ENCODE data around the gene TAF15.

The TAF15 gene

DNA sequence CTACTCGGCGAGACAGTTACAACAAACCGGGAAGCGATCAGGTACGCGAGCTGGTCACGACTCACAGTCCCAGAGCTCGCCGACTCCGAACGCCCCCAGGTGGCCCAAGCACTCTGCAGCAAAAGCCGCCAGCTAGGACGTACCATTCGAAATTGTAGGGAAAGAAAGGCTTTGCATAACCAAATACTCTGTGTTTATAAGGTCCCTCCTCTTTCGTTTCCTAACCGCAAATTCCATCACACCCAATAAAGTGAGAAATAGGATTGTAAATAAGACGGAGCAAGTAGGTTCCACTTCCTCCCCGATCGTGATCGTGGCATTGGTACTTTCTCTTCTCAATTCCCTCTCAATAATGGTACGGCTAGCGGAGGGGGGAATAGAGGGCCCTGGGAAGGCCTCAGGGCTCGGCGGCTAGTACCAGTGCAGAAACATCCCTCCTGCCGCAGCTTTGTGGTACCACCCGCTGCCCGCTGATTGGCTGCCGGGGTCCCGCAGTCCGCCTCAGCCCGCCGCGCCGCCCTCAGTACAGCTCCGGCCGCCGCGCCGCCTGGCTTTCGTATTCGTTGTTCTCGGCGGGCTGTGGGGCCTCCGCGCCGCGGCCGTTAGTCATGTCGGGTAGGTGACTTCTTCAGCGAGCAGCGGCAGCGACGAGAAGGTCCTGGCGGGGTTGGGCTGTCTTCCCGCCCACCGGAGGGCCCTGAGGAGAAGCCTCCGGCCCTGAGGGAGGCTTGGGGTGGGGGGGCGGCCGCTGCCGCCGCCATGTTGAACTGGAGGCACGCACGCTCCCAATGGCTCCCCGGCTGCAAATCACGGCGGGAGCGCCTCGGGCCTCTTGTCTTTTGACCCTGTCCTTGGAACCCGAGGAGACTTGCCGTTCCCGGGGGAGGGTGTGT, at the start of gene TAF15:
Gene TAF15 (plus strand): TSS at position 523 of the 893 bp plus-strand sequence. CDS start 86 bp downstream, at position 609.
- Histone ChIP-seq H3K36me3 (ENCODE audit: insufficient read depth, low read length) (peaks cover 34% of the 10 kb centered on the region), H3K9ac (ENCODE audit: insufficient read length) (peak within 1 kb of the TSS; percentile 98), H3K27ac (peak within 1 kb of the TSS; percentile 98), H3K9me3 (ENCODE audit: low read depth, low read length) (no peaks in the 10 kb centered on the region), H3K4me3 (peak within 1 kb of the TSS; percentile 94)
- no peak for TF ChIP-seq EZH2 (IDR thresholded peaks at IDR 0.05)
- peak; percentile 99 for TF ChIP-seq POLR2AphosphoS5 (IDR thresholded peaks at IDR 0.05; ENCODE audit: borderline replicate concordance, low read depth, low read length)
- TF ChIP-seq FOXP2 (optimal IDR thresholded peaks at IDR 0.05; ENCODE audit: control extremely low read depth, extremely low read length, insufficient read depth) = peak; percentile 72
- DNase-seq (ENCODE audit: low read depth, low spot score) = peak; percentile 97

DNA sequence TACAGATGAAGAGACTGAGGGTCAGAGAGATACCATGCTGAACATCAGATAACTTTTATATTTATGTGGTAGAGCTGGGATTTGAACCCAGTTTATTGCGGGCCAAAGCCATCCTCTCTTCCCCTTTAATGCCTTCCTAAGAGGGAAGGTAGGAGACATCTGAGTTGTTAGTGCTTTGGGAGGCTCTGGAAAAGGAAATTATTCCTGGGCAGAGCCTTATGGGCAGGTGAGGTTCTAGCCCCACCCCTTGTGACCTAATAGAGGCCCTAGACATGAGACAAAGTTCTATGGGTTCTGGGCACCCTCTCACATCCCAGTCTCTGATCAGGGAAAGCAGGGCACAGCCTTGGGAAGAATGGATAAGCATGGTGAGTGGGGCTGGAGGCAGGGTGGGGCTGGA, 48.7 kb upstream of the TAF15 start, which contains the start of gene C17orf50:
Gene C17orf50 (plus strand): TSS at position 301 of the 400 bp plus-strand sequence. CDS start 55 bp downstream, at position 356.
- H3K9me3 ChIP-seq (ENCODE audit: low read depth, low read length) = no peaks in the 10 kb centered on the region
- TF ChIP-seq POLR2AphosphoS5 (IDR thresholded peaks at IDR 0.05; ENCODE audit: borderline replicate concordance, low read depth, low read length) (no peak), FOXP2 (optimal IDR thresholded peaks at IDR 0.05; ENCODE audit: control extremely low read depth, extremely low read length, insufficient read depth) (no peak), EZH2 (IDR thresholded peaks at IDR 0.05) (no peak)
- no peak within 1 kb of the TSS for H3K9ac ChIP-seq (ENCODE audit: insufficient read length)
- H3K4me3 ChIP-seq = no peak within 1 kb of the TSS
- no peak within 1 kb of the TSS for H3K27ac ChIP-seq
- H3K36me3 ChIP-seq (ENCODE audit: insufficient read depth, low read length) = no peaks in the 10 kb centered on the region
- no peak for DNase-seq (ENCODE audit: low read depth, low spot score)

DNA sequence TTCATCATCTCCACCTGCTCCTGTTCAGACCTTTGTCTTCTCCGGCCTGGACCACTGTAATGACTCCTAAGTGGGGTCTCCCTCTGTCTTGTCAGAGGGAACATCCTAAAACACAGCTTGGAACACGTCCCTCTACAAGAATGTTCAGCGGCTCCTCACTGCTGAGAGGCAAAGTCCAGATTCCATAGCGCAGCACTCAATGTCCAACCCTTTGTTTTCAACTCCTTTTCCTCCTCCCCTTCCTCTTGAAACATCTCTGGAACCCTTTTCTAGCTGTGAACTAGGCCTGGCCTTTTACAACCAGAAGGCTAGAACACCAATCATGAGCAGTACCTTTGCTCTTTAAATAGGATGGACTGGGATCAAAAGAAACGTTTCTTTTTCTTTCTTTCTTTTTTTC, 47.7 kb upstream of the TAF15 start:
- Histone ChIP-seq H3K9ac (ENCODE audit: insufficient read length) (no peak overlapping the region), H3K36me3 (ENCODE audit: insufficient read depth, low read length) (no peaks in the 10 kb centered on the region), H3K4me3 (no peak overlapping the region), H3K9me3 (ENCODE audit: low read depth, low read length) (no peaks in the 10 kb centered on the region), H3K27ac (no peak overlapping the region)
- TF ChIP-seq POLR2AphosphoS5 (IDR thresholded peaks at IDR 0.05; ENCODE audit: borderline replicate concordance, low read depth, low read length) (no peak), FOXP2 (optimal IDR thresholded peaks at IDR 0.05; ENCODE audit: control extremely low read depth, extremely low read length, insufficient read depth) (no peak), EZH2 (IDR thresholded peaks at IDR 0.05) (no peak)
- DNase-seq (ENCODE audit: low read depth, low spot score) = no peak

GRCh38 chr17:35763767-35764122, 45.5 kb upstream of the TAF15 start:
- H3K9me3 ChIP-seq (ENCODE audit: low read depth, low read length) = no peaks in the 10 kb centered on the region
- no peak for DNase-seq (ENCODE audit: low read depth, low spot score)
- TF ChIP-seq POLR2AphosphoS5 (IDR thresholded peaks at IDR 0.05; ENCODE audit: borderline replicate concordance, low read depth, low read length) (no peak), EZH2 (IDR thresholded peaks at IDR 0.05) (no peak), FOXP2 (optimal IDR thresholded peaks at IDR 0.05; ENCODE audit: control extremely low read depth, extremely low read length, insufficient read depth) (no peak)
- H3K4me3 ChIP-seq = peak overlapping the region; percentile 79
- H3K27ac ChIP-seq = no peak overlapping the region
- H3K9ac ChIP-seq (ENCODE audit: insufficient read length) = no peak overlapping the region
- H3K36me3 ChIP-seq (ENCODE audit: insufficient read depth, low read length) = no peaks in the 10 kb centered on the region

DNA sequence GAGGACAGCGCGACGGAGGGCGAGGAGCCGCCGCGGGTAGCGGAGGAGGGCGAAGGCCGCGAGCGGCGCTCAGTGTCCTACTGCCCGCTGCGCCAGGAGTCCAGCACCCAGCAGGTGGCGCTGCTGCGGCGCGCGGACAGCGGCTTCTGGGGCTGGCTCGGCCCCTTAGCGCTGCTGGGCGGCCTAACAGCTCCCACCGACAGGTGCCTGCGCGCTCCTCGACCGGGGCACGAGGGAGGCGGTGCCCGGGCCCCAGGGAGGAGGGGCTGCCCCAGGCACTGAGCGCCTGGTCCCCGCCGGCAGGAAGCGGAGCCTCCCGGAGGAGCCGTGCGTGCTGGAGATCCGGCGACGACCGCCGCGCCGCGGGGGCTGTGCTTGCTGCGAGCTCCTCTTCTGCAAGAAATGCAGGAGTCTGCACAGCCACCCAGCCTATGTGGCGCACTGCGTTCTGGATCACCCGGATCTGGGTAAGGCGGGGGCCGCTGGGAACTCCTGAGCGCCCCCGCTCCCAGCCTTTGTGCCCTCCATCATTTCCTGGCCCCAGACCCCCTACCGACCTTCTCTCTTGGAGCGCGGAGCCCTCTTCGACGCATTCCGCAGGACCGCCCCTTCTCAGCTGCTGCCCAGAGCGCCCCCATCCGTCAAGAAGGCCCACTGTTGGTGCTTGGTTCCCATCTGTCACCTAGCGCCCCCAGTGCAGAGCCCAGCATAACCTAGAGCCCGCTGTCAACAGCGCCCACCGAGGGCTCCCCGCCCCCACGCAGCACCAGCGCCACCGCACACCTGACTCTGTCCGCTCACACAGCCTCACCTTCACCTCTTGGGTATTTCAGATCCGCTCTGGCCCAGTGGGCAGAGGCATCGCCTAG, 44.9 kb upstream of the TAF15 start:
- Histone ChIP-seq H3K9ac (ENCODE audit: insufficient read length) (no peak overlapping the region), H3K4me3 (peak overlapping the region; percentile 79), H3K36me3 (ENCODE audit: insufficient read depth, low read length) (no peaks in the 10 kb centered on the region), H3K27ac (no peak overlapping the region), H3K9me3 (ENCODE audit: low read depth, low read length) (no peaks in the 10 kb centered on the region)
- DNase-seq (ENCODE audit: low read depth, low spot score) = no peak
- no peak for TF ChIP-seq POLR2AphosphoS5 (IDR thresholded peaks at IDR 0.05; ENCODE audit: borderline replicate concordance, low read depth, low read length)
- TF ChIP-seq EZH2 (IDR thresholded peaks at IDR 0.05) = no peak
- TF ChIP-seq FOXP2 (optimal IDR thresholded peaks at IDR 0.05; ENCODE audit: control extremely low read depth, extremely low read length, insufficient read depth) = no peak

GRCh38 chr17:35765086-35765710, 44.1 kb upstream of the TAF15 start:
- Histone ChIP-seq H3K27ac (no peak overlapping the region), H3K4me3 (peak overlapping the region; percentile 79), H3K9ac (ENCODE audit: insufficient read length) (no peak overlapping the region), H3K9me3 (ENCODE audit: low read depth, low read length) (no peaks in the 10 kb centered on the region), H3K36me3 (ENCODE audit: insufficient read depth, low read length) (no peaks in the 10 kb centered on the region)
- TF ChIP-seq FOXP2 (optimal IDR thresholded peaks at IDR 0.05; ENCODE audit: control extremely low read depth, extremely low read length, insufficient read depth) = no peak
- no peak for TF ChIP-seq POLR2AphosphoS5 (IDR thresholded peaks at IDR 0.05; ENCODE audit: borderline replicate concordance, low read depth, low read length)
- TF ChIP-seq EZH2 (IDR thresholded peaks at IDR 0.05) = no peak
- DNase-seq (ENCODE audit: low read depth, low spot score) = no peak

- DNase-seq (ENCODE audit: low read depth, low spot score) = no peak
- Histone ChIP-seq H3K9me3 (ENCODE audit: low read depth, low read length) (no peaks in the 10 kb centered on the region), H3K27ac (no peak overlapping the region), H3K4me3 (no peak overlapping the region), H3K9ac (ENCODE audit: insufficient read length) (no peak overlapping the region), H3K36me3 (ENCODE audit: insufficient read depth, low read length) (no peaks in the 10 kb centered on the region)
- TF ChIP-seq POLR2AphosphoS5 (IDR thresholded peaks at IDR 0.05; ENCODE audit: borderline replicate concordance, low read depth, low read length) = no peak
- no peak for TF ChIP-seq FOXP2 (optimal IDR thresholded peaks at IDR 0.05; ENCODE audit: control extremely low read depth, extremely low read length, insufficient read depth)
- TF ChIP-seq EZH2 (IDR thresholded peaks at IDR 0.05) = no peak
Observed at GRCh38 chr17:35765756-35766488, 43.4 kb upstream of the TAF15 start.
